Epithelial cell of esophagus (primary cell): ENCODE results near the gene SLC9A7.

Source experiments
- DNase-seq: peaks from one replicate; pipeline ENCODE4 v3.0.0; 2010; ENCODE audit warnings: low read depth
- H3K4me3 ChIP-seq: 2 replicates; pipeline ENCODE4 v1.5.1; 2011; ENCODE audit warnings: mild to moderate bottlenecking, low read length, control low read depth
- CTCF ChIP-seq: IDR thresholded peaks from 2 replicates; pipeline ENCODE4 v1.5.1; 2011; ENCODE audit warnings: low read depth, mild to moderate bottlenecking, low read length, control low read depth, inconsistent platforms; ENCODE audit not compliant: insufficient read depth; ENCODE audit errors: missing control alignments

SLC9A7 gene

GRCh38 chrX:46676399-46677356 is 82.2 kb downstream of the SLC9A7 start:
- DNase-seq: no peak
- no peak for TF ChIP-seq CTCF

GRCh38 chrX:46673620-46674359 is 85.1 kb downstream of the SLC9A7 start:
- H3K4me3 ChIP-seq: no peak overlapping the region
- DNase-seq: no peak
- no peak for TF ChIP-seq CTCF

More at GRCh38 chrX:46676399-46677356, 82.2 kb downstream of the SLC9A7 start:
- no peak overlapping the region for H3K4me3 ChIP-seq

GRCh38 chrX:46670316-46670715 is 88.6 kb downstream of the SLC9A7 start:
- no peak overlapping the region for H3K4me3 ChIP-seq
- TF ChIP-seq CTCF: no peak
- no peak for DNase-seq

- no peak for DNase-seq
- TF ChIP-seq CTCF: no peak
- H3K4me3 ChIP-seq: no peak overlapping the region
Measured at GRCh38 chrX:46666831-46667230, 92.1 kb downstream of the SLC9A7 start.

- no peak for TF ChIP-seq CTCF
- peak; percentile 77 for DNase-seq
- H3K4me3 ChIP-seq: no peak overlapping the region
Measured at GRCh38 chrX:46665232-46666152, 93.4 kb downstream of the SLC9A7 start.

- DNase-seq: no peak
- no peak overlapping the region for H3K4me3 ChIP-seq
- no peak for TF ChIP-seq CTCF
Measured at GRCh38 chrX:46662188-46662958, 96.5 kb downstream of the SLC9A7 start.
